GM04504 (cell line): Measurements from ENCODE around the gene LRRC15.
A peak's percentile ranks its signal among the peaks of the same experiment; 100 is the strongest.

ENCODE experiments used
- DNase-seq: peaks from one replicate; pipeline ENCODE4 v3.0.0-alpha.2; 2012; ENCODE audit warnings: low read depth

Gene LRRC15

GRCh38 chr3:194316918-194317317 lies 52.6 kb downstream of the LRRC15 start:
- no peak for DNase-seq

DNA sequence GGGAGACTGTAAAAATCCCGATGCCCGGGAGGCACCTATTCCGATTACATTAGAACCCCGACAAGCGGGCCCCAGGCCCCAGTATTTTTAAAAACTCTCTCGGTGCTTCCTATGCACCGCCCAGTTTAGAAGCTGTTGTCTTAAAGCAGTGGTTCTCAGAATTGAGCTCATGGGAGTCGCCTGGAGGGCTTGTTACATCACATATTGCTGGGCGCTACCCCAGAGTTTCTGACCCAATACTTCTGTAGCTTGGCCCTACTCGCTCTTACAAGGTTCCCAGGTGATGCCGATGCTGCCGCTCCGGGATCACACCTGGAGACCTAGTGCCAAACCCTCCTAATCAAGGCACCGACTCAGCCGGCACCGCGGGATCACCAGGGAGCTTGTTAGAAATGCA lies 53.6 kb downstream of the LRRC15 start:
- DNase-seq, result no peak

- peak; percentile 33 for DNase-seq
These were observed 54.2 kb downstream of the LRRC15 start for GRCh38 chr3:194315088-194315964.

DNA sequence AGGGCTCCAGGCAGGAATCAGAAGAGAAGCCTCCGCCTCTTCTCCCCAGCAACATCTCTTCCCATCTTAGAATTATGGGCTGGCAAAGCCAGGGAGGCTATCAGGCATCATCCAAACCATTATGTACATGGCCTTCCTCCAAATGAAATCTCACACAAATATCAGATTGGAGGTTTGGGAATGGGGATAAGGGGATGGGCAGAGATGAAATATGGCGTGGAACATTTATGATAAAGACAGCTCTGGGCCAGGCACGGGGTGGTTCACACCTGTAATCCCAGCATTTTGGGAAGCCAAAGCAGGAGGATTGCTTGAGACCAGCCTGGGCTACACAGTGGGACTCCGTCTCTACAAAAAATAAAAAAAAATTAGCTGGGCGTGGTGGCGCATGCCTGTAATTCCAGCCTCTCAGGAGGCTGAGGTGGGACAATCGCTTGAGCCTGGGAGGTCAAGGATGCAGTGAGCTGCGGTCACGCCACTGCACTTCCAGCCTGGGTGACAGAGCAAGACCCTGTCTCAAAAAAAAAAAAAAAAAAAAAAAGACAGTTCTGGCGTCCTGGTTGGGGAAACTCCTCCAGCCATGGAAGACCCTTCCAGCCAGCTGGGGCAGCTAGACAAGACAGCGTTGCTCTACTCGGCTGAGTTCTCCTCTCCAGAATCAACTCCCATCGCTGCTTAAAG lies 55.0 kb downstream of the LRRC15 start:
- DNase-seq, result no peak

GRCh38 chr3:194313560-194314387 lies 55.8 kb downstream of the LRRC15 start:
- no peak for DNase-seq

GRCh38 chr3:194312743-194313281 lies 56.7 kb downstream of the LRRC15 start:
- DNase-seq, result peak; percentile 39

- no peak for DNase-seq
These were observed 57.3 kb downstream of the LRRC15 start for GRCh38 chr3:194312186-194312742.

DNA sequence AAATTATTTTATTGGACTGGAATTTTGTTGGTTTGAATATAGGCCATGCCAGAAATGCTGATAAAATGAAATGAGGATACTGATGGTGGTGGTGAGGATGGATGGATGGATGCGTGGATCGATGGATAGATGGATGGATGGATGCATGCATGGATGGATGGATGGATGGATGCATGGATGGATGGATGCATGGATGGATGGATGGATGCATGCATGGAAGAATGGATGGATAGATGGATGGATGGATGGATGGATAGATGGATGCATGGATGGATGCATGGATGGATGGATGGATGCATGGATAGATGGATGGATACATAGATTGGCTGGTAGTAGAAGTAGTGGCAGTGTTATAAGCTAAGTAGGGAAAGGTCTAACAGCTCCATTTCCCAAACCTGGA lies 58.5 kb downstream of the LRRC15 start:
- DNase-seq, result no peak

DNA sequence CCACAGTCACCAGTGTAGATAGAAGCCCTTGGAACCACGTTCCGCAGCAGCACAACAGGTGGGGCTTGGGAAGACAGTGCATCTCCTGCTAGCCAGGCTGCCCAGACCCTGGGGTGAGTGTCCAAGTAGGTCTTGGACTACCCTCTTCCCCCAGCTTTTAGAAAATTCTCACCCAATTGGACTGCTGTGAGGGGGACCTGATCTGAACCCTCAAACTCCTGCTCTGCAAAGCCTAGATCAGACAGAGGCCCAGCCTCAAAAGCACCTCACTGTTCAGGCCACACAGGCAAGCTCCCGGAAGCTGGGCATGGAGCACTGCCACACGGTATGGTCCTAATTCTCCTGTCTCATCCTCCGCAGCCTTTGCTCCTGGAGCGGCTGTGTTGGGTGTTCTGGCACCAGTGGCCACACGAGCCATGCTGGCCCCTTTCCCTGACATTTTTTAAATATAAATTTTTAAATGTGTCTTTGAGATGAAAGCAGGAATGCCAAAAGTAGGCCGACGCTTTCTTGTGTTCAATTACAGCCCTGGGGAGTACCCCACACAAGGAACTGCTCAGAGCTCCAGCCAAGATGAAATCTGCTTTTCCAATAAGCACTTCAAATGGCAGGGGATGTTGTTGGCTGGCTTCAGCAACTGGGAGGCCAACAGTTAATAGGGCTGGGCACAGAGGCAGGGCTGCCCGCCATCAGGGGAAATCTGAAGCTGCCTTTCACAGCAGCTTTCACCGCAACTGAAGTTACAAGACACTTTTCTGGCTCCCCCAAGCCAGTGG lies 59.3 kb downstream of the LRRC15 start:
- DNase-seq, result no peak

DNA sequence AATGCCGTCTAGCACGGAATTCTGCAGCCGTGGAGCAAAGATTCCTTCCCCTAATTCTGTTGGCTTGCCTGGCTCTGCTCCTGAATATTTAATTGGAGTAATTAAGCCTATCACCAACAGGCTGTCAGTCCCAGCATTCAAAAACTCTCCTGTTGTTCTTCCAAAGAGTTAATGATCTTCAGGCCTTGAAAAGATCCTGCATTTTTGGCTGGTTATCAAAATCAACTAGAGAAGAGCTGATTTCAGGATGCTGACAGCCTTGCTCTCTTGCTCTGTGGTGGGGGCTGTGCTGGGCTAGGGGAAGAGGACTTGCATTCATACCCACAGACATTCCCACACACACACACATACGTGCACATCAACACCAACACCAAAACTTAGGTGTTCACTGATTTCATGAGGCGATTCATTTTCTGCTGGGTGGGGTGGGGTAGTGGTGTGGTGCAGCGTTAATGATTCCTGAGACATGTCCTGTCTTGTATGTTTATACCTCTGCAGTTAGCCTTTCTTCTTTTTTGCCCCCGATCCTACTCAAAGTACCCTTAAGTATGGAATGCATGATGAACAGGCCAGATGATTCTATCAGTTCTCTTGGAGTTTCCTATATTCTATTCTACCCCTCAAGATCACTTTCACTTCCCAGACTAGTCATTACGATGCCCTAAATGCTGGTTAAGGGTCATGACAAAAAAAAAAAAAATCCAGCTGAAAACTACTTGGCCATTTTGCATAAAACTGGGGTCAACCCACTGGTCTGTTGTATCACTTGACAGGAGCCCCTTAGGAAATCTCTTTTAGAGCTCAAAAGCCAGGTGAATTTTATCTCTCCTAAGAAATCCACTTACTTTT lies 60.7 kb downstream of the LRRC15 start:
- no peak for DNase-seq

DNA sequence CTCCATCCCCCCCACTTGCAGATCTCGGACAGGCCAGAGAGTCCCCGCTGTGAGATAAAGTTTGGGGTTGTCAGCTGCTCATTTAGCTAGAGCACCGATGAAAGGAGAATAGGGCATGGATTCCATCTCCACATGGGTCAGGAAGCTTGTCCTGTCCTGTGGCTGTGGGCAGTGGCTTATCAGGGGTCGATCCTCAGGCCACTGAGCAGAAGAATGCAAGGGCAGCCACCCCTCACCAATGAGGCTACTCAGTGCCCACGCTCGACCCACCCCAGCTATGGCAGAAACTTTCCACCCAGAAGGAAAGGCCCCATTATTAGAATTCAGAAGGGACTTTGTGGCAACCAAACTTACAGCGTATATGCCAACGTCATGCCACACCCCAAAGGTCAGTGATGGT lies 61.7 kb downstream of the LRRC15 start:
- DNase-seq, result no peak

DNA sequence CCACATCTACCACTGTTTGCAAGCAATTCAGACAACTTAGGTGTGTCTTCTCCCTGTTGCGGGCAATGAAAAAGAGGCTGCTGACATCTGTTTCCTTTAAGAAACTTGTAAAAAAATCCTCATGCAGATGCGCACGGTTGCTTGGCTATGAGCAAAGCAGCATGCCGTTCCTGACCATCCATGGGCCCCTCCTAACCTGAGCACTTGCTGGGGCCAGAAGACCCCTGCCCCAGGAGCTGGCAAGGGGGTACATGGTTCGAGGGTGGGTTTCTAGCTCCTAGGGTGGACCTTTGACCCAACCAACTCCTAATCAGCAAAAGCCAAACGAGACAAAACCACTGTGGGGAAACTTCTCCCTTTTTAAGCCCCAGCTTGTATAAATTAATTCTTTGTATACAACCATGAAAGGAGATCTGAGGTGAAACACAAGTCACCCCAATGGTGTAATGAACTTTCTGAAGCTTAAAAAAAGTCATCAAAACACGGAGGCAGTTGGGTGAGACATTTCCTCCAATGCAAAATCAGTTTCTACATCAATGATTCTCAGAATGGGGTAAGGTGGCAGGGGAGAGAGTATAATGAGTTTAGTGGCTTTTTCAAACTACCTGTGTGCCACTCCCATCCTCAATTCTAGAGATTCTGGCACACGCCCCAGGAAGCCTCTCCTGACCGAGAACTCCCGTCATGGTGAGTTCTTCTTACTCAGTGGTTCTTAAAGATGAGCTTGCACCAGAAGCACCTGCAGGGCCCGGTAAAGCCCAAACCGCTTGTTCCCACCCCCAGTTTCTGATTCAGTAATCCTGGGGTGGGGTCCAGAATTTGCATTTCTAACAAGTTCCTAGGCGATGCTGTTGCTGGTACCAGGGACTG lies 62.5 kb downstream of the LRRC15 start:
- DNase-seq, result no peak

DNA sequence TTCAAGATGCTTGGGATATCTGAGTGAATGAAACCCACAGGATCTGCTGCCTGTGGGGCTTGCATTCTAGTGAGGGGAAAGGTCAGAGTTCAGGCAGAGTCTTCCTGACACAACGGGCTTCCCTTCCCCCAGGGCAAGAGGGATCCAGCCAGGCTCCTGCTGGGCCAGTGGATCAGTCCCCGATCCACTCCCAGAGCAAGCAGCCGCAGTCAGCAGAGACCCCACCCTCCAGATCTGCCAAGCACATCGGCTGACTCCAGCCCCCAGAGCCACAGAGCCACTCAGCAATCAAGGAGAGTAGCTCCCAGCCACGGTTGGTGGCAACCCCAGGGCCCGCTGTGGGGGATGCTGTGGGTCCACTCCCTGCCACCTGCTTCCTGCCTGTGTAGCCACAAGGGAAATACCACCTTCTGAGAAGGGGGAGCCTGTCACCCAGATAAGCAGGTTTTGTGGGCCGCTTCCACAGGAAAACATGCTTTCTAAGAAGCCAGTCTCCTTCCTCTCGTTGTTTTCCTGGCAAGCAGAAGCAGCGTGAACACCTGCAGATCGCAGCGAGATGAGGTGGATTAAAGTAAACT lies 63.3 kb downstream of the LRRC15 start:
- no peak for DNase-seq

DNA sequence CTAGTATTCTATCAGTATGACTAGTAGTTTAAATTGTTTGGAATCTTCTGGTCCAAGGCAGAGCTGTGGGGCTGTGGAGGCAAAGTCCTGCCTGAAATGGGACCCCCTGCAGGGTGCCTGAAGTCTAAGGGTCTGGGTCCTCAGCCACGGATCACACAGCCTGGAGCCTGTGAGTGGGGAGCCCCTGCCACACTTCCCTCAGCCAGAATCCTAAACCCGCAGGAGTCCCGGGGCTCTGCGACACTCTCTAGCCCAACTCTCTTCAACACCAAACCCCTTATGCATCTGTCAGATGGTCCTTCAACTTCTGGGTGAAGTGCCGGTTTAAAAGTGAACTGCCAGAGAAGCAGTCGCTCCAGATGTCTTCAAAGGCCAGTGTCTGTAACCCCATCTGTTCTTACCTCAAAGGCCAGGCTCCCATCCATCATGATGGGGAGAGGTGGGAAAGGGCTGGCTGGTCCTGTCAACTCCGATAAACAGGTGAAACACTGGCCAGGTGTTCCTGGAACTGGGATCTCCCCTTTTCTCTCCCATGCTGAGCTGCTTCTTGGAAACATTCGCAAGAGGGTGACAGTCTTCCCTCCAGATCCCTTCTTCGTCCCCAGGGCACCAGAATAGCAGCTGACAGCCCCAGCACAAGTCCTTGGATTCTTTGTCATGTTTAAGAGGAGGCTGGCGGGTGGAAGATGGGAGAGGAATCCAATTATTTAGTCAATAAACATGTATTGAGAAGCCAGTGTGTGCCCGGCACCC lies 64.0 kb downstream of the LRRC15 start:
- DNase-seq, result no peak
